GM12878 (cell line): ENCODE results near the gene MEP1B. TPM values are rescaled to one million over a fixed set of nuclear protein-coding genes. Genes with fewer than 3 reads are reported as not detected.

Experiments
- CUX1 ChIP-seq: IDR thresholded peaks from 2 replicates; pipeline ENCODE4 v1.6.1; 2012; ENCODE audit warnings: improper control_type of control experiment, low read depth, low read length; ENCODE audit not compliant: insufficient replicate concordance
- E2F8 ChIP-seq: fragments of 450-650 bp; IDR thresholded peaks from 2 replicates; pipeline ENCODE4 v1.6.1; 2018; ENCODE audit warnings: mild to moderate bottlenecking, low read depth, moderate library complexity; ENCODE audit not compliant: partially characterized antibody
- GABPA ChIP-seq: IDR thresholded peaks from 2 replicates; pipeline ENCODE4 v1.6.1; 2014; ENCODE audit warnings: antibody characterized with exemption, low read depth, mild to moderate bottlenecking, inconsistent platforms
- TAF1 ChIP-seq: IDR thresholded peaks from 2 replicates; pipeline ENCODE4 v1.6.1; 2011; ENCODE audit warnings: mild to moderate bottlenecking, low read depth, low read length, borderline replicate concordance
- polyA plus RNA-seq, 11 experiments: library from polyadenylated mRNA; depleted of rRNA in 4 of 11; unstranded in 6 of 11; stranded (reverse) in 5 of 11; fragments of >200 nt; fragmentation: Nextera tagmentation in 4 of 11; fragmentation: Illumina TruSeq in 1 of 11; extraction: Ambion mirVana in 4 of 11; extraction: Trizol in 1 of 11; gene quantifications; 1 replicate in 1 of 11; 2 replicates in 10 of 11; pipeline versions ENCODE4 v1.2.1 to v1.2.3, GENCODE V29; 2011 to 2016; ENCODE audit warnings: inconsistent platforms in 2 of 11, missing spikeins in 2 of 11, low read depth in 1 of 11
- total RNA-seq, 4 experiments: library from RNA; depleted of rRNA in 3 of 4; stranded (reverse); fragments of >200 nt in 3 of 4; fragmentation: Illumina TruSeq in 1 of 4; extraction: Trizol in 1 of 4; gene quantifications; 2 replicates each; pipeline versions ENCODE4 v1.2.1 to v1.2.3, GENCODE V29; 2013 to 2021
- TF ChIP-seq, protein P1 (sequence below): fragments of 450-650 bp; formaldehyde crosslinking; IDR thresholded peaks from 2 replicates; pipeline ENCODE4 v1.5.0; 2022; ENCODE audit warnings: mild to moderate bottlenecking, missing genetic modification characterization

The MEP1B gene
- total and polyA plus RNA-seq, 10 of the 15 experiments (the other 5 are each of a cell fraction or from before 2014, with no cell fraction given) = 0.04 to 0.05 TPM; not detected in 8

DNA sequence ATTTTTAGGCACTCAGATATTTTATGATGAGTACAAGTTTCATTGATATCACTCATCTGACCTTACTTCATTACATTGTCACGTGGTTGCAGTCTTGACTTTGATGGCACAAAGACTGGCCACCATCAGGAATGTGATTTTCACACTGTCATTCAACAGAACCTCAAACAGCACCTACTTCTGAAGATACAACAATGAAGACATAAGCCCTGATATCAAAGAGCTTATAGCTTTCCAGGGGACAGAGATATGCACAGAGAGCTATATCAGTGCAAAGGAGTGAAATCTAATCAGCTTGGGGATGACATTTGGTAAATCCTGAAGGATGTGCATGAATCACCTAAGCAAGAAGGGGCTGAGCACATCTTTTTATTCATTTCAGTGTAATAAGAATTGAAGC lies 72.3 kb downstream of the MEP1B start (continued):
- TF ChIP-seq, protein P1, sequence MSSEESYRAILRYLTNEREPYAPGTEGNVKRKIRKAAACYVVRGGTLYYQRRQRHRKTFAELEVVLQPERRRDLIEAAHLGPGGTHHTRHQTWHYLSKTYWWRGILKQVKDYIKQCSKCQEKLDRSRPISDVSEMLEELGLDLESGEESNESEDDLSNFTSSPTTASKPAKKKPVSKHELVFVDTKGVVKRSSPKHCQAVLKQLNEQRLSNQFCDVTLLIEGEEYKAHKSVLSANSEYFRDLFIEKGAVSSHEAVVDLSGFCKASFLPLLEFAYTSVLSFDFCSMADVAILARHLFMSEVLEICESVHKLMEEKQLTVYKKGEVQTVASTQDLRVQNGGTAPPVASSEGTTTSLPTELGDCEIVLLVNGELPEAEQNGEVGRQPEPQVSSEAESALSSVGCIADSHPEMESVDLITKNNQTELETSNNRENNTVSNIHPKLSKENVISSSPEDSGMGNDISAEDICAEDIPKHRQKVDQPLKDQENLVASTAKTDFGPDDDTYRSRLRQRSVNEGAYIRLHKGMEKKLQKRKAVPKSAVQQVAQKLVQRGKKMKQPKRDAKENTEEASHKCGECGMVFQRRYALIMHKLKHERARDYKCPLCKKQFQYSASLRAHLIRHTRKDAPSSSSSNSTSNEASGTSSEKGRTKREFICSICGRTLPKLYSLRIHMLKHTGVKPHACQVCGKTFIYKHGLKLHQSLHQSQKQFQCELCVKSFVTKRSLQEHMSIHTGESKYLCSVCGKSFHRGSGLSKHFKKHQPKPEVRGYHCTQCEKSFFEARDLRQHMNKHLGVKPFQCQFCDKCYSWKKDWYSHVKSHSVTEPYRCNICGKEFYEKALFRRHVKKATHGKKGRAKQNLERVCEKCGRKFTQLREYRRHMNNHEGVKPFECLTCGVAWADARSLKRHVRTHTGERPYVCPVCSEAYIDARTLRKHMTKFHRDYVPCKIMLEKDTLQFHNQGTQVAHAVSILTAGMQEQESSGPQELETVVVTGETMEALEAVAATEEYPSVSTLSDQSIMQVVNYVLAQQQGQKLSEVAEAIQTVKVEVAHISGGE (CRISPR knock-in tag) = no peak
- TF ChIP-seq GABPA (no peak), E2F8 (no peak), TAF1 (no peak), CUX1 (no peak)
- TF ChIP-seq, all 136 proteins: peak for 0
